Measurements from ENCODE around the gene BRD9.
"Not testable (repeated sequence)": the region's sequence is repeated elsewhere in the genome, so short reads cannot be mapped to it uniquely, and the experiment has no call there.

BRD9 gene

GRCh38 chr5:922436-923280 lies 30.1 kb upstream of the BRD9 start:
- no peak for FAIRE-seq

GRCh38 chr5:921456-922435 lies 29.1 kb upstream of the BRD9 start:
- no peak for FAIRE-seq

GRCh38 chr5:920321-920720 lies 27.7 kb upstream of the BRD9 start:
- no peak for FAIRE-seq

- FAIRE-seq, result no peak
Measured at GRCh38 chr5:919356-920000, 26.9 kb upstream of the BRD9 start.

GRCh38 chr5:918717-919116 lies 26.1 kb upstream of the BRD9 start:
- not testable (repeated sequence) for FAIRE-seq

GRCh38 chr5:916441-917293 lies 24.1 kb upstream of the BRD9 start:
- FAIRE-seq, result no peak

- no peak for FAIRE-seq
Measured at GRCh38 chr5:915946-916345, 23.3 kb upstream of the BRD9 start.

GRCh38 chr5:915346-915745 lies 22.7 kb upstream of the BRD9 start:
- FAIRE-seq, result not testable (repeated sequence)

GRCh38 chr5:914612-915011 lies 22.0 kb upstream of the BRD9 start:
- no peak for FAIRE-seq

- no peak for FAIRE-seq
Measured at GRCh38 chr5:914174-914573, 21.6 kb upstream of the BRD9 start.

- FAIRE-seq, result no peak
Measured at GRCh38 chr5:912280-913091, 19.9 kb upstream of the BRD9 start.

- no peak for FAIRE-seq
Measured at GRCh38 chr5:911601-912000, 19.0 kb upstream of the BRD9 start.

- FAIRE-seq, result no peak
Measured at GRCh38 chr5:910769-911160, 18.2 kb upstream of the BRD9 start.

GRCh38 chr5:909994-910768 lies 17.6 kb upstream of the BRD9 start:
- FAIRE-seq, result no peak

GRCh38 chr5:909086-909485 lies 16.5 kb upstream of the BRD9 start:
- no peak for FAIRE-seq

GRCh38 chr5:908172-908571 lies 15.6 kb upstream of the BRD9 start:
- FAIRE-seq, result no peak

- no peak for FAIRE-seq
Measured at GRCh38 chr5:907366-907910, 14.8 kb upstream of the BRD9 start.

- no peak for FAIRE-seq
Measured at GRCh38 chr5:905139-905642, 12.6 kb upstream of the BRD9 start.

GRCh38 chr5:903756-904096 lies 11.1 kb upstream of the BRD9 start:
- no peak for FAIRE-seq
